Mammary epithelial cell (primary cell): Measurements from ENCODE around the gene HRH2.
A peak's percentile ranks its signal among the peaks of the same experiment; 100 is the strongest.

Experiments
- EZH2 ChIP-seq: IDR thresholded peaks from 2 replicates; pipeline ENCODE4 v1.6.1; 2012; ENCODE audit warnings: low read length, inconsistent platforms, borderline replicate concordance
- TF ChIP-seq, protein P1 (sequence below), 2 donors: IDR thresholded peaks in 1 of 2; conservative IDR thresholded peaks in 1 of 2; 2 replicates each; pipeline ENCODE4 v1.5.1; 2011 to 2012; ENCODE audit warnings: inconsistent platforms in 2 of 2, low read length in 2 of 2, mild to moderate bottlenecking in 2 of 2, control low read depth in 1 of 2, low read depth in 1 of 2; ENCODE audit not compliant: insufficient read depth in 1 of 2; ENCODE audit errors: extremely low read depth in 1 of 2

DNA sequence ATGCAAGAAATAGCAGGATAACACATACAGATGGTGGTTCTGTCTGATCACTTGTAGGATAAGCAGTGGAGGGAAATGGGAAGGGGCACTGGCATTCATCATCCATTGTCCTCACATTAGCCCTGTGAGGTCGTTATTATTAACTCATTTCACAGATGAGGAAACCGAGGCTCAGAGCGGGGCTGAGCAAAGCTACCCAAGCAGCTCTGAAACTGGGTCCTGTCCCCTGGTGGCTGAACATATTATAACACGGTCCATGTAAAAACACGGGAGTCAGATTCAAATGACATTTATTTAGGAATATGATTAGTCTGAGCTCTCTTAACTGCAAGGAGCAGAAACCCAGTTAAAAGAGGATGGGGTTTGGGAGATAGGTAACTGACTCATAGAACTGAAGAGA, 43.1 kb downstream of the HRH2 start:
- TF ChIP-seq, protein P1, sequence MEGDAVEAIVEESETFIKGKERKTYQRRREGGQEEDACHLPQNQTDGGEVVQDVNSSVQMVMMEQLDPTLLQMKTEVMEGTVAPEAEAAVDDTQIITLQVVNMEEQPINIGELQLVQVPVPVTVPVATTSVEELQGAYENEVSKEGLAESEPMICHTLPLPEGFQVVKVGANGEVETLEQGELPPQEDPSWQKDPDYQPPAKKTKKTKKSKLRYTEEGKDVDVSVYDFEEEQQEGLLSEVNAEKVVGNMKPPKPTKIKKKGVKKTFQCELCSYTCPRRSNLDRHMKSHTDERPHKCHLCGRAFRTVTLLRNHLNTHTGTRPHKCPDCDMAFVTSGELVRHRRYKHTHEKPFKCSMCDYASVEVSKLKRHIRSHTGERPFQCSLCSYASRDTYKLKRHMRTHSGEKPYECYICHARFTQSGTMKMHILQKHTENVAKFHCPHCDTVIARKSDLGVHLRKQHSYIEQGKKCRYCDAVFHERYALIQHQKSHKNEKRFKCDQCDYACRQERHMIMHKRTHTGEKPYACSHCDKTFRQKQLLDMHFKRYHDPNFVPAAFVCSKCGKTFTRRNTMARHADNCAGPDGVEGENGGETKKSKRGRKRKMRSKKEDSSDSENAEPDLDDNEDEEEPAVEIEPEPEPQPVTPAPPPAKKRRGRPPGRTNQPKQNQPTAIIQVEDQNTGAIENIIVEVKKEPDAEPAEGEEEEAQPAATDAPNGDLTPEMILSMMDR (conservative IDR thresholded peaks at IDR 0.05 in 1 of 2, IDR thresholded peaks at IDR 0.05 in 1 of 2; ENCODE audit: extremely low read depth in 1 of 2, insufficient read depth in 1 of 2, low read depth in 1 of 2, low read length in 2 of 2): peak; percentile 34 to 44
- no peak for TF ChIP-seq EZH2
